Islet precursor cell (in vitro differentiated cells): ENCODE measurements around the gene PLEKHH1.

Experiments
- DNase-seq: peaks from one replicate; pipeline ENCODE4 v3.0.0-alpha.2; 2018

PLEKHH1 gene

DNA sequence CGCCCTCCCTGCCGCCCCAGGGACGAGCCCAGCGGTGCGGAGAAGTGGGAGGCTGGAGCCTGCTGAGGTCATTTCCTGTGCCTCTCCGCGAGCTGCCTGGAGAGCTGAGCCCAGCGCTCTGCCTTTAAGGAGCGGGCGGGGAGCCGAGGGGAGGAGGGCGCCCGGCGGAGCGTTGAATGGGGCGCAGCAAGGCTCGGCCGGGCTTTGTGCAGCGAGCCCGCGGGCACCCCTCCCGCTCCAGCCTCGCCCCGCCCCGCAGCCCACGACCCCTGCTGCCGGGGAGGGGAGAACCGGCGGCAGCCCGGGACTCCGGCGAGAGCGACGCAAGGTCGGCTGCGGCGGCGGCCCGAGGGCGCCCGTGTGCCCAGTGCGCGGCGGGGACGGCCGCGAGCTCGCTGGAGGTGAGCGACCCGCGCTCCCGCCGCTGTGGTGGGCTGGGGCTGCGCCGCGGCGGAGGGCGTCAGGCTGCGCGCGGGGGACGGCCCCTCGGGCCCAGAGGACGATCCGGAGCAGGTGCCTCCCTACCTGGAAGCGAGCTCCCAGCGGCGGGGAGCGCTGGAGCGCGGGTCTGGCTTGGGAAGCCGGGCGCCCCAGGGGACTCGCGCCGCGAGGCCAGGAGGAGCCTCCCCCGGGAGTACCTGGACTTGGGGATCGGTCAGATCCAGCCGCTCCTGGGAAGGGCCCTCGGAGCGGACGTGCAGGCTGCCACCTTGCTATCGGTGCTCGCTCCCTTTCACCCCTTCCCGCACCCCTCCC lies at the start of gene PLEKHH1:
TSS of gene PLEKHH1 (plus strand) at position 293 of the 756 bp plus-strand sequence. CDS start 8,578 bp downstream, outside the sequence.
- peak; percentile 91 for DNase-seq

DNA sequence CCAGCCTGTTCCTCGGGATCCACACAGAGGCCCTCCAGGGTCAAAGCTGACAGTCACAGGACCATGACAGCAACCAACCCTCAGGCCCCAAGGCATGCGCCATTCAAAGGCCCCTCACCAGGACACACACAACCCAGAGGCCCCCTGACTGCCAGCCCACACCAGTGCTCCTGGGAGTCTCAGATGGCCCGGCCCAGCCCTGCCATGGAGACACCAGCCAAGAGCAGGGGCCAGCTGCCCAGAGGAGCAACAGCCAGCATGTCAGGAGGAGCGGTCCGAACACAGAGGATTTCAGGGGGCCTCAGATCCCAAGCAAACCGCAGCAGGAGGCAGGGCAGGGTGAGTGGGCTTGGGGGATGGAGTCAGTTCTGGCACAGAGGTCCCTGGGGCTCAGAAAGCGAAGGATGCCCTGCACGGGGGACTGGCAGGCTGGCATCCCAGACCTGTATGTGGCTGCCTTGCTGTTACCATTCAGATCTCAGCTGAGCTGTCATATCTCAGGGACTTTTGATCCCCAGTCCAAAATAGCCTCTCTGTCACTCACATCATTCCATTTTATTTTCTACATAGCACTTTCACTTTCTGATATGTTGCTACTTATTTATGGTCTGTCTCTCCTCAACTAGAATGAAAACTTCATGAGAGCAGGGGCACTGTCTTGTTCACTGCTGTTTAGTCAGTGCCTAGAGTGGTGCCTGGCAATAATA lies 49.4 kb upstream of the PLEKHH1 start:
- DNase-seq: no peak

DNA sequence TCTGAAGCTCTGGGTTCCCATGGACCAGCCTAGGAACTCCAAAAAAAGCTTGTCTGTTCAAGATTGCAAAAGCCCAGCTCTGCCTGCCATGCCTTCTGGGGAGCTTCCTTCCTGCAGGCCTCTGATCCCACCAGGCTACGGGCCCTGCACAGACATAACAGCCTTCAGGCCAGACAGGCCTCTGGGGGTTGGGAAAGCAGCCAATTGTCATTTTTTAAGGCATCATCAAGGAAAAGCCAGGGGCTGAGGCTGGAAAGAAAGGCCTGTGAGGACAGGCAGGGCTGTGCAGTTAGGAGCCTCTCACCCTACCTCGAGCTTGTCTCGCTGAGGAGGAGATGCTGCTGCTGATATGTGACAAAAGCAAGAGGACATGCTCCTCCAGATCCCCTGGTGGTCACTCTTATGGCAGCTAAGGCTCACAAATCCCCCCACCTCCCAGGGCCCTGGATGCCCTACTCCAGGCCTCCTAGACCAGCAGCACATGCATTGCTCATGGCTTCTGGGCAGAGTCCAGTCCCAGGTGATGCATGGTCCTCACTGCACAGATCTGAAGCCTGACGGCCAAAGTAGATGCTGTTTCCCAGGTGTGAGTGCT lies 47.5 kb upstream of the PLEKHH1 start:
- peak; percentile 84 for DNase-seq

DNA sequence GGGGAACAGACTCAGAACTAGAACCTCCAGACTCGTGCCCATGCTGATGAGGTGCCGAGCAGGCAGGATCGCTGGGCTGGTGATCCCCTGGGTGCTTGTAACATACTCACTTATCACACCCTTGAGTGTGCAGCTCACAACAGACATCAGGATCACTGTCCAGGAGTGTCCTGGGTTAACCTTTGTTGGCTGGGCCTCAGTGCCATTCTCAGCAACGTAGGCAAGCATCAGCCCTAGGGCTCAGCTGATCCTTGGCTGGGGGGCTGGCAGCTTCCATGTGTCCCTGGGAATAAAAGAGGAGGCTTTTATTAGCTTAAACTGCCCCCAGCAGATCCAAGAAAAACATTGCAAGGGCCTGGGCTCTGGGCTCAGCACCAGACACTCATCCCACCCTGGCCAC lies 46.2 kb upstream of the PLEKHH1 start:
- DNase-seq: no peak

DNA sequence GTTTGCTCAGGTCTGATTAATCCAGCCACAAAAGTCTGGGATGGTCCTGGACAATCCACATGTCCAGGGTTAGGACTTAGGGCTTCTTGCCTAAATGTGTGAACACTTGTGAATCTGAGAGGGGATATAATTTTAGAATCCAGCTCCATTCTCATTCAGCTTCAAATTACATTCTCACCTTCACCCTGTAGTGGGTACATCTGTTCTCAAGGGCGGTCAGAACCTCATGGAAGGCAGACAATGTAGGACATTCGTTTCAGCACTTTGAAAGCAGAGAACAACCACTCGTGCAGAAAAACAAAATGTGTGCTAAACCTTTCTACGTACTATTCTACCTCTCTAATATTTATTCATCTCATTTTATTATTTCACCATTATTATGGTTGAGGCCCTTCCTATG lies 45.8 kb upstream of the PLEKHH1 start:
- no peak for DNase-seq

DNA sequence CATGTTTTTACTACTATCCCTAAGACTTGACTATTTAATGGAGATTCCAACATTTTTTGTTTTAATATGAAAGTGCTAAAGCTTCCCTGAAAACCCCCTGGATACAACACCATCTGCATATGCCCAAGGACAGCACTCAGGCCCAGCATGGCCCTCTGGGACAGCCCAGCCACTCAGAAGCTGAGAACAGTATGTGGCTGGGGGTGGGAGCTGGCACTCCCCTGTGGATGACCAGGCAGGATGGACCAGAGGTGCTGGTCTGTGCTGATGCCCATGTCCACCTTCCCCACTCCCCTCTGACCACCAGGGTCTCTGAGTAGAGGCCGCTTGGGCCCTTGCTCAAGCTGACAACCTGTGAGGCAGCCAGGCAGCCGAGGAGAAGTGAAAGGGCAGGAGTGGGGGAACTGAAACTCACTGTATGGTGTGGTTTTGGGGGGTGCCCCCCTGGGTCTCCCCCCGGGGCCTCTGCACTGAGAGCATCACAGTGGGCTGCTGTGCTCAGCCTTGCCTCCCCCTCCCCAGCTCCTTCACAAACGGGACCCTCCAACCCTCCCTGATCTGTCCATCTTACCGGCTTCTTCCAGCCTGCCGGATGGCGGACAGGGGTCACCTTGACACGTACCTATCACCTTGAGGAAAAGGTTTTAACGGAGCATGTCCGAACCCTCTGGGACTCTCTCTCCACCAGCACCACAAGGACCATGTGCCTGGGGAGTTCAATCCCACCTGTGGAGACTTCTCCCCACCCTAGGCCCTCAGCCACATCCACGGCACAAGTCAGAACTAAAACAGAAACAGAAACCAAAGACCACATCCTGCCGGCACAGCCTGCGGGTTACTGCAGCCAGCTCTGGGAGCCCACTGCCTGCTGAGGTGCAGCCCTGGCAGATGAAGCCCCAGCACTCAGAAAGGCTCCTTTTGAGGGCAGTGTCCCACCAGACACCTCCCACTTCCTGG lies 44.9 kb upstream of the PLEKHH1 start, which contains the start of gene TMEM229B:
TSS of gene TMEM229B (minus strand) at position 785 of the 957 bp plus-strand sequence. CDS start 14,798 bp downstream, outside the sequence.
- DNase-seq: no peak

- no peak for DNase-seq
Observed at GRCh38 chr14:67490196-67490595, 42.9 kb upstream of the PLEKHH1 start.

DNA sequence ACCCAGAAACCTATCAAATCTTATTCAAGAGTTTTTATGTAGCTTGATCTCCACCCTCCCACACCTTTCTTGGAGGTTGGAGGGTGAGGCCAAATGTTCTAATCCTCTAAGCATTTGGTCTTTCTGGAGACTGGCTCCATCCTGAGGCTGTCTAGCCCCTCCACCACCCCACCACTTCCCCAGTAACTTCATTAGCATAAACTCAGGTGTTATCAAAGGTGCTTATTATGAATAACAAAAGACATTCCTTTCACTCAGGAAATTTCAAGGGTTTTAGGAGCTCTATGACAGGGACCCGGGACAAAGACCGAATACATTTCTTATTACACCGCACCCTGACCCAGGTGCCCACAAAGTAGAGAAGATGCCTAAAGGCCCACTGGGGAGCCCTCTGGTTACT lies 41.8 kb upstream of the PLEKHH1 start:
- DNase-seq: no peak

- peak; percentile 83 for DNase-seq
Observed at GRCh38 chr14:67491741-67492507, 41.2 kb upstream of the PLEKHH1 start.

- no peak for DNase-seq
Observed at GRCh38 chr14:67492538-67492937, 40.6 kb upstream of the PLEKHH1 start.

- no peak for DNase-seq
Observed at GRCh38 chr14:67493092-67493717, 39.9 kb upstream of the PLEKHH1 start.

DNA sequence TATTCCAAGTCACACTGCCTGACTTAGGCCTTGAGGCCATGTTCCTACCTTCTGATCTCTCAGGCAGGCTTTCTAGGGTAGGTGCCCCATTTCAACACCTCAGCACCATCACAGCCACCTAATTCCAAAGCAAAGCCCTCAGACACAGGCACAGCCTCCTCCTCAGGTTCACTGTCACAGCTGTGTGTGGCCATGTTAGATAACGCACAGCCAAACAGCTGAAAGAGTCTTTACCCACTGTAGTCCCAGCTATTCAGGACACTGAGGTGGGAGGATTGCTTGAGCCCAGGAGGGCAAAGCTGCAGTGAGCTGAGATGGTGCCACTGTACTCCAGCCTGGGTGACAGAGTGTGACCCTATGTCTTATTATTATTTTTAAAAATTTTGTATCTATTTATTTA lies 37.3 kb upstream of the PLEKHH1 start:
- no peak for DNase-seq

DNA sequence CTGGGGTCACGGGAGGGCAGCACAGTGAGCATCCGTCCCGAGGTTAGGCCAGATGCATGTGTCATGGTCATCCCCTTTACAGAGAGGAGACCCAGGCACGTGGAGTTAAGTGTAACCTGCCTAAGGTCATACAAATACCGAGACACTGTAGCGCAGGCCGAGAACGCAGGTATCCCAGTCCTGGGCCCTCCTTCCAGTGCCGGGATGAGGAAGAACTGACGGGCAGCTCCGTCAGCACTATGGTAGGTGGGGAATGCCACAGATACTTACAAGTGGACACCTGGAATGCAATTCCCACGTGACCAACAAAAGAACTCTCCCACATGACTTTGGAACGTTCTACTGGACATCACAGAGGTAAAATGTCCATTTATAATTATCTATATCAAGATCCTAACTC lies 35.9 kb upstream of the PLEKHH1 start:
- no peak for DNase-seq

GRCh38 chr14:67497716-67498115 lies 35.4 kb upstream of the PLEKHH1 start:
- no peak for DNase-seq

- DNase-seq: no peak
Observed at GRCh38 chr14:67500981-67501380, 32.1 kb upstream of the PLEKHH1 start.

DNA sequence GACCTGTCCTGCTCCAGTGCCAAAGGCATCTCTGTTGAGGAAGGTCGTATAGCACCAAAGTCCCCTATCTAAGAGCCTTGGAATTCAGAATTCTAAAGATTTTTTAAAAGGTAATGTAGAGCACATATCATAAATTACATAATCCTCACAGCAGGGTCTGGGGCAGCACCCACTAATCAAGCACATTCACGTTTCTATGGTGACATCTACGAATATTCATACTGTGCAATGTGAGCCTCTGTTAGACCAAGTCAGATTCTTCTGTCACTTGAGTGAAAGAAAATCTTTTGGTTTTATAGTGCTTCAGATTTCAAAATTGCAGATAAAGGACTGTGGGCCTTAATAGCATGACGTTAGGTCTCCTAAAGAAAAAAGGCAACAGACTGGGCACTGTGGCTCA lies 31.4 kb upstream of the PLEKHH1 start:
- no peak for DNase-seq

DNA sequence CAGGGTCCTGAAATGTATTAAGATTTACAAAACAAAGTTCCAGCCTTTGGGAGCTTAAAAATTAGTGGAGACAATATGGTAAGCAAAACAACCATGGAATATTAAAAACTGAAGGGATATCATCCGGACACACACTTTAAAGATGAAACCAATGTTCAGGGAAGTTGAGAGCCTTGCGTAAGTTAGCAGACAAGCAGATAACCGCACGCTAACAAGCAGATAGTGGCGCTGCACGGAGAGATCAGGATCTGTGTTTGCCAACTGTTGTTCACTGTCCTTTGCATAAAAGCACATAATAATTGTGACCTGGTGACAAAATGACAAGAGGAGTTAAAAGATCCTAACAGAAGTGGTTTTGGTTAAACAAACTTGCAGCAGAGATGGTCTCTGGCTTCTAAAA lies 30.2 kb upstream of the PLEKHH1 start:
- DNase-seq: no peak

DNA sequence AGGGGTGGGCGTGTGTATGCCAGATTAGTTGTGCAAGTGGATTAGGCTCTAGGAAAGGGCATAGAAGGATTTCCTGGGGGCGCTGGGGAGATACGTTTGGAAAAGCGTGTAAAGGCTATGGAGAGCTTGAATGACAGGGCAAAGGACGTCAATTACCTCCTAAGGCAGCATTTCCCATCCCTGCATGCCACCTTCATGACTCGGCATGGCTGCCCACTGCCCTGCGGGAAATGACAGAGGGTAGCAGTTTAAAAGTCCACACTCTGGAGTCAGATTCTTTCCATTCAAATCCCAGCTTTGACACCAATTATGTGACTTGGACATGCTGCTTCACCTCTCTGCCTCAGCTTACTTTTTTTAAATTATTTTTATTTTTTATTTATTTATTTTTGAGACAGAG lies 29.8 kb upstream of the PLEKHH1 start:
- peak; percentile 50 for DNase-seq

DNA sequence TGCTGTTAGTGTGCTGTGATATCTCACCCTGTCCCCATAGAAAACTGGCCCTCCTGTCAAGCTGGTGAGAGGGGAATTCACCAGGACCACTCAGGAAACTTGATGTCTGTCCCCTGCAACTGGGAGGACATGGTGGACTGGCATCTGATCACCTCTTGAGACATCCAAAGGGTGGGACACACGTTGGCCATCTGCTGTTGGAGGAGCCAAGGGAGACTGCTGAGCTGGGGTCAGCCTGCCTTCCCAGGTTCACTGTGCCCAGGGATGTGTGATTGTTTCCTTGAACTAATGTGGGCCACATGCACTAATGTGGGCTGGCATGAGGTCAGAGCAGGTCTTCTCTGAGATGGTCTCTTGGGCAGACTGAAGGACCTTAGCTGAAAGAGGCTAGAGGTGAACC lies 27.8 kb upstream of the PLEKHH1 start:
- DNase-seq: no peak

DNA sequence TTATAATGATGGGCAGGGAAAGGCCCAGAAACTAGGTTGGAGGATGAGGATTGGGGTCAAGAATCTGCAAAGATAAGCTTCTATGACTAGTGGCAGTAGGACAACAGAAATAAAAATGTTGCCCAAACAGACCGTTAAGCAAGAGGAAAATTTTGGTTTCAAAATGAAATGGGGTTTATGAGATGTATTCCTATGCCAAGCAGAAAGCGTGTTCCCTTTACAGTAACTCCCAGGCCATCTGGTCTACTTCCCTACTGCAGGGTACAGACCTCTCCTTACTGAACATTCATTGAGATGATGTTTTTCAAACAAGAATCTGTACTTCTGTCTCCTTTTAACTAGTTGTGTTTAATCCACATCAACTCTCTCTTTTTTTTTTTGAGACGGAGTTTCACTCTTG lies 24.1 kb upstream of the PLEKHH1 start:
- DNase-seq: no peak

DNA sequence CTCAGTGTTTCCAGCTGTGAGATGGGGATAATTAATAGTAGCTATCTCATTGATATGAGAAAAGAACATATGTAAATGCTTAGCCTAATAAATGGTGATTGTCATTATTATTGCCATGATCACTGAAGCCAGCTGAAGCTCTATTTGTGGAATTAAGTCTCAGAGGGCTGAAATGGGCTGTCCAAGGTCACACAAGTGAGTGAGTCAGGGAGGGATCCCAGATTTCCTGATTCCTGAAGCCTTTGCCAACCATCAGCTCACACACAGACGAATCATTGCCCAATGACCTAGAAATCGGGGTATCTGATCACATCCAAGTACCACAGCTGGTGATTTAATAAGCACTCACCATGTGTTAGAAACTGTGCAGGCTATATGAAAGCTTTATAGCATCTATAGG lies 23.0 kb upstream of the PLEKHH1 start:
- no peak for DNase-seq

GRCh38 chr14:67510836-67511235 lies 22.3 kb upstream of the PLEKHH1 start:
- DNase-seq: no peak
